Panc1 (cell line): Measurements from ENCODE around the gene RAB8A. TPM values are rescaled to one million over a fixed set of nuclear protein-coding genes. Genes with fewer than 3 reads are reported as not detected.
"Not testable (repeated sequence)": the region's sequence is repeated elsewhere in the genome, so short reads cannot be mapped to it uniquely, and the experiment has no call there.

ENCODE experiments used
- ATAC-seq: fragments of 200-7000 bp; cut with Tn5 transposase; 2 replicates; pipeline ENCODE4 v1.9.1; 2020; ENCODE audit warnings: mild to moderate bottlenecking, moderate library complexity
- BruUV-seq: library from RNA; stranded (reverse); fragments of 400-500 nt; replicated peaks from 2 replicates; lab custom pipeline; 2021; lab: Mats Ljungman, UMichigan
- CTCF ChIA-PET: fragments of 300-600 bp; sonication (Branson Sonifier 250); formaldehyde crosslinking; loops from one replicate; lab custom pipeline; 2022; ENCODE audit warnings: antibody characterized with exemption; lab: Charles Lee
- POLR2A ChIA-PET: fragments of 300-600 bp; sonication (Branson Sonifier 250); formaldehyde crosslinking; loops from one replicate; lab custom pipeline; 2022; ENCODE audit warnings: antibody characterized with exemption; lab: Charles Lee
- DNase-seq: peaks from one replicate; pipeline ENCODE4 v3.0.0-alpha.2; 2010; ENCODE audit warnings: low read depth, low spot score
- H3K27ac ChIP-seq: 2 replicates; pipeline ENCODE4 v1.5.1; 2011; ENCODE audit warnings: mild to moderate bottlenecking, low read length, inconsistent platforms
- H3K27me3 ChIP-seq: fragments of 200-500 bp; sonication (Bioruptor generic); 2 replicates; pipeline ENCODE4 v1.6.0; 2014; ENCODE audit warnings: low read length, inconsistent platforms; ENCODE audit not compliant: control insufficient read depth, insufficient read depth
- H3K36me3 ChIP-seq: fragments of 200-500 bp; sonication (Bioruptor generic); 2 replicates; pipeline ENCODE4 v1.5.1; 2014; ENCODE audit warnings: inconsistent platforms, mild to moderate bottlenecking, low read length, moderate library complexity; ENCODE audit not compliant: control insufficient read depth, insufficient read depth
- H3K4me1 ChIP-seq: 2 replicates; pipeline ENCODE4 v1.5.1; 2011; ENCODE audit warnings: inconsistent platforms, mild to moderate bottlenecking, low read length, moderate library complexity; ENCODE audit not compliant: control insufficient read depth, insufficient read depth
- H3K4me3 ChIP-seq, 2 experiments: 2 replicates each; pipeline ENCODE4 v1.5.1; 2011 to 2012; ENCODE audit warnings: low read depth in 2 of 2, low read length in 2 of 2, mild to moderate bottlenecking in 2 of 2, inconsistent platforms in 1 of 2, moderate library complexity in 1 of 2
- H3K9me3 ChIP-seq: fragments of 200-500 bp; sonication (Bioruptor generic); 2 replicates; pipeline ENCODE4 v1.5.1; 2014; ENCODE audit warnings: low read depth, mild to moderate bottlenecking, inconsistent platforms, low read length, moderate library complexity; ENCODE audit not compliant: control insufficient read depth, insufficient read depth
- POLR2AphosphoS5 ChIP-seq: IDR thresholded peaks from 2 replicates; pipeline ENCODE4 v1.6.1; 2012; ENCODE audit warnings: mild to moderate bottlenecking, low read depth, low read length, moderate library complexity
- SIN3A ChIP-seq: IDR thresholded peaks from 2 replicates; pipeline ENCODE4 v1.6.1; 2012; ENCODE audit warnings: low read depth, mild to moderate bottlenecking, low read length, moderate library complexity, borderline replicate concordance; ENCODE audit not compliant: insufficient read depth
- TCF7L2 ChIP-seq: IDR thresholded peaks from 2 replicates; pipeline ENCODE4 v1.6.1; 2011; ENCODE audit warnings: mild to moderate bottlenecking, low read depth, low read length, inconsistent platforms
- in situ Hi-C: cut with HindIII; loops from 2 replicates; pipeline ENCODE4 v1.10.0; 2016; ENCODE audit warnings: low sequenced_read_pairs, low pct_unique_long_range_greater_than_20kb
- intact Hi-C: fragments of 100-400 bp; cut with micrococcal nuclease; formaldehyde crosslinking; loops from one replicate; pipeline ENCODE4 v1.10.0; 2022; ENCODE audit not compliant: unreplicated experiment
- total RNA-seq: library from RNA; stranded (reverse); gene quantifications from one replicate; pipeline ENCODE4 v1.2.1, GENCODE V29; 2021; ENCODE audit not compliant: unreplicated experiment
- TF ChIP-seq, protein P1 (sequence below): fragments of 450-650 bp; IDR thresholded peaks from 2 replicates; pipeline ENCODE4 v1.5.1; 2017; ENCODE audit warnings: mild to moderate bottlenecking
- TF ChIP-seq, protein P2 (sequence below), 2 experiments: IDR thresholded peaks; 2 replicates each; pipeline ENCODE4 v1.6.1; 2011 to 2012; ENCODE audit warnings: low read depth in 2 of 2, control low read depth in 1 of 2, low read length in 1 of 2, mild to moderate bottlenecking in 1 of 2, moderate library complexity in 1 of 2; ENCODE audit not compliant: insufficient read depth in 1 of 2

The RAB8A gene
- total RNA-seq, 1 experiment from 2014 or later: 75.8 TPM

DNA sequence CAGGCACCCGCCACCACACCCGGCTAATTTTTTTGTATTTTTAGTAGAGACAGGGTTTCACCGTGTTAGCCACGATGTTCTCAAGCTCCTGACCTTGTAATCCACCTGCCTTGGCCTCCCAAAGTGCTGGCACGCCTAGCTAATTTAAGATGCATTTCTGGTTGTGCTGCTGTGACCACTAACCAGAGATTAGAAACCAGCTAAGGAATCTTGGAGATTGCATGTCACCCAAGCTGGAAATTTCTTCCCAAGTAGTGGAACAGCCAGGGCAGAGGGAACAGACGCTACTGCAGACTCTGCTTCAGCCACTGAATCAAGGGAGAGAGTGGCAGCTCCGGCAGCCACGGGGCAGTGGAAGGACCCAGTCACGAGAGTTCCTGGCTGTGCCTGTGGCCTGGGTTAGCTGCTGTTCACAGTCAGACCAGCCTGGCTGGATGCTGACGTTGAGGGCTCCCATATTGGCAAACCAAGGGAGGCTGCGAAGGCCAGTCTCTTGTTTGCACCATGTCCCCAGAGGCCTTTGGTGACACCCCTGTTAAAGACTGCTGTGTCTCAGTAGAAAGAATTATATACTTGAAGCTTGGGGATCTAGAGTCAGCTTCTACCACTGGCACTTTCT lies 27.5 kb upstream of the RAB8A start:
- TF ChIP-seq, protein P1, sequence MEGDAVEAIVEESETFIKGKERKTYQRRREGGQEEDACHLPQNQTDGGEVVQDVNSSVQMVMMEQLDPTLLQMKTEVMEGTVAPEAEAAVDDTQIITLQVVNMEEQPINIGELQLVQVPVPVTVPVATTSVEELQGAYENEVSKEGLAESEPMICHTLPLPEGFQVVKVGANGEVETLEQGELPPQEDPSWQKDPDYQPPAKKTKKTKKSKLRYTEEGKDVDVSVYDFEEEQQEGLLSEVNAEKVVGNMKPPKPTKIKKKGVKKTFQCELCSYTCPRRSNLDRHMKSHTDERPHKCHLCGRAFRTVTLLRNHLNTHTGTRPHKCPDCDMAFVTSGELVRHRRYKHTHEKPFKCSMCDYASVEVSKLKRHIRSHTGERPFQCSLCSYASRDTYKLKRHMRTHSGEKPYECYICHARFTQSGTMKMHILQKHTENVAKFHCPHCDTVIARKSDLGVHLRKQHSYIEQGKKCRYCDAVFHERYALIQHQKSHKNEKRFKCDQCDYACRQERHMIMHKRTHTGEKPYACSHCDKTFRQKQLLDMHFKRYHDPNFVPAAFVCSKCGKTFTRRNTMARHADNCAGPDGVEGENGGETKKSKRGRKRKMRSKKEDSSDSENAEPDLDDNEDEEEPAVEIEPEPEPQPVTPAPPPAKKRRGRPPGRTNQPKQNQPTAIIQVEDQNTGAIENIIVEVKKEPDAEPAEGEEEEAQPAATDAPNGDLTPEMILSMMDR: no peak
- TF ChIP-seq, protein P2, sequence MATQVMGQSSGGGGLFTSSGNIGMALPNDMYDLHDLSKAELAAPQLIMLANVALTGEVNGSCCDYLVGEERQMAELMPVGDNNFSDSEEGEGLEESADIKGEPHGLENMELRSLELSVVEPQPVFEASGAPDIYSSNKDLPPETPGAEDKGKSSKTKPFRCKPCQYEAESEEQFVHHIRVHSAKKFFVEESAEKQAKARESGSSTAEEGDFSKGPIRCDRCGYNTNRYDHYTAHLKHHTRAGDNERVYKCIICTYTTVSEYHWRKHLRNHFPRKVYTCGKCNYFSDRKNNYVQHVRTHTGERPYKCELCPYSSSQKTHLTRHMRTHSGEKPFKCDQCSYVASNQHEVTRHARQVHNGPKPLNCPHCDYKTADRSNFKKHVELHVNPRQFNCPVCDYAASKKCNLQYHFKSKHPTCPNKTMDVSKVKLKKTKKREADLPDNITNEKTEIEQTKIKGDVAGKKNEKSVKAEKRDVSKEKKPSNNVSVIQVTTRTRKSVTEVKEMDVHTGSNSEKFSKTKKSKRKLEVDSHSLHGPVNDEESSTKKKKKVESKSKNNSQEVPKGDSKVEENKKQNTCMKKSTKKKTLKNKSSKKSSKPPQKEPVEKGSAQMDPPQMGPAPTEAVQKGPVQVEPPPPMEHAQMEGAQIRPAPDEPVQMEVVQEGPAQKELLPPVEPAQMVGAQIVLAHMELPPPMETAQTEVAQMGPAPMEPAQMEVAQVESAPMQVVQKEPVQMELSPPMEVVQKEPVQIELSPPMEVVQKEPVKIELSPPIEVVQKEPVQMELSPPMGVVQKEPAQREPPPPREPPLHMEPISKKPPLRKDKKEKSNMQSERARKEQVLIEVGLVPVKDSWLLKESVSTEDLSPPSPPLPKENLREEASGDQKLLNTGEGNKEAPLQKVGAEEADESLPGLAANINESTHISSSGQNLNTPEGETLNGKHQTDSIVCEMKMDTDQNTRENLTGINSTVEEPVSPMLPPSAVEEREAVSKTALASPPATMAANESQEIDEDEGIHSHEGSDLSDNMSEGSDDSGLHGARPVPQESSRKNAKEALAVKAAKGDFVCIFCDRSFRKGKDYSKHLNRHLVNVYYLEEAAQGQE (IDR thresholded peaks at IDR 0.05; ENCODE audit: insufficient read depth in 1 of 2, low read depth in 2 of 2, low read length in 1 of 2): no peak
- TF ChIP-seq POLR2AphosphoS5 (no peak), SIN3A (no peak), TCF7L2 (no peak)
- DNase-seq: no peak
- no peak overlapping the region for H3K4me3 ChIP-seq
- no peak overlapping the region for H3K27ac ChIP-seq
- no peaks in the 10 kb centered on the region for H3K27me3 ChIP-seq
- in situ Hi-C loops (no loop called here), intact Hi-C loops (no loop called here)
- POLR2A ChIA-PET: no interaction called here
- no TSS peak for BruUV-seq
- H3K4me1 ChIP-seq: peaks cover 4% of the 10 kb centered on the region
- H3K36me3 ChIP-seq: no peaks in the 10 kb centered on the region; the same call in 1 of the 2 replicates
- H3K9me3 ChIP-seq: no peaks in the 10 kb centered on the region
- ATAC-seq: no peak
- CTCF ChIA-PET: interaction anchor here (0.5 kb wide), 1 partner anchor 21 kb away, joined by 4 read pairs; no protein-coding TSS in a partner anchor

DNA sequence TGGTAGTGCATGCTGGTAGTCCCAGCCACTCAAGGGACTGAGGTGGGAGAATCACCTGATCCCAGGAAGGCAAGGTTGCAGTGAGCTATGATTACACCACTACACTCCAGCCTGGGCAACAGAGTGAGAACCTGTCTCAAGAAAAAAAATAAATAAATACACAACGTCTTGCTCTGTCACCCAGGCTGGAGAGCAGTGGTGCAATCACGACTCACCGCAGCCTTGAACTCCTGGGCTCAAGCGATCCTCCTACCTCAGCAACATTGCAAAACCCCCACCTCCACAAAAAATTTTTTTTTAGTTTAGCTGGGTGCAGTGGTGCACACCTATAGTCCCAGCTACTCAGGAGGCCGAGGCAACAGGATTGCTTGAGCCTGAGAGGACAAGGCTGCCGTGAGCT lies 26.6 kb upstream of the RAB8A start:
- CTCF ChIA-PET: no interaction called here
- H3K27me3 ChIP-seq: no peaks in the 10 kb centered on the region
- H3K4me1 ChIP-seq: no peaks in the 10 kb centered on the region
- no peak for DNase-seq
- H3K27ac ChIP-seq: no peak overlapping the region
- POLR2A ChIA-PET: no interaction called here
- in situ Hi-C loops (no loop called here), intact Hi-C loops (no loop called here)
- no peak for TF ChIP-seq POLR2AphosphoS5
- TF ChIP-seq SIN3A: no peak
- TF ChIP-seq, protein P1: no peak
- no peak for TF ChIP-seq TCF7L2
- TF ChIP-seq, protein P2 (IDR thresholded peaks at IDR 0.05; ENCODE audit: insufficient read depth in 1 of 2, low read depth in 2 of 2, low read length in 1 of 2): no peak
- no peaks in the 10 kb centered on the region; the same call in 1 of the 2 replicates for H3K36me3 ChIP-seq
- H3K4me3 ChIP-seq: no peak overlapping the region
- no TSS peak for BruUV-seq
- H3K9me3 ChIP-seq: no peaks in the 10 kb centered on the region
- no peak for ATAC-seq

DNA sequence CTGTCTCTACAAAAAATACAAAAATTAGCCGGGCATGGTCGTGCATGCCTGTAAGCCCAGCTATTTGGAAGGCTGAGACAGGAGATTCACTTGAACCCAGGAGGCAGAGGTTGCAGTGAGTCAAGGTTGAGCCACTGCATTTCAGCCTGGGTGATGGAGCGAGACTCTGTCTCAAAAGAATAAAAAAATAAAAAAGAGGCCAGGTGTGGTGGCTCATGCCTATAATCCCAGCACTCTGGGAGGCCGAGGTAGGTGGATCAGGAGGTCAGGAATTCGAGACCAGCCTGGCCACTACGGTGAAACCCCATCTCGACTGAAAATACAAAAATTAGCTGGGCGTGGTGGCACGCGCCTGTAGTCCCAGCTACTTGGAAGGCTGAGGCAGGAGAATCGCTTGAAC lies 24.3 kb upstream of the RAB8A start:
- BruUV-seq, H3K27me3 ChIP-seq, intact Hi-C loops, H3K4me3 ChIP-seq, H3K9me3 ChIP-seq, POLR2A ChIA-PET, H3K27ac ChIP-seq, H3K4me1 ChIP-seq, DNase-seq, ATAC-seq, in situ Hi-C loops, H3K36me3 ChIP-seq, CTCF ChIA-PET: not testable (repeated sequence)
